Mammary epithelial cell (primary cell): Measurements from ENCODE around the gene TTC9B.

Experiments
- CTCF ChIP-seq, 2 donors: IDR thresholded peaks in 1 of 2; conservative IDR thresholded peaks in 1 of 2; 2 replicates each; pipeline ENCODE4 v1.5.1; 2011 to 2012; ENCODE audit warnings: inconsistent platforms in 2 of 2, low read length in 2 of 2, mild to moderate bottlenecking in 2 of 2, control low read depth in 1 of 2, low read depth in 1 of 2; ENCODE audit not compliant: insufficient read depth in 1 of 2; ENCODE audit errors: extremely low read depth in 1 of 2
- EZH2 ChIP-seq: IDR thresholded peaks from 2 replicates; pipeline ENCODE4 v1.6.1; 2012; ENCODE audit warnings: low read length, inconsistent platforms, borderline replicate concordance

- no peak for TF ChIP-seq CTCF (conservative IDR thresholded peaks at IDR 0.05 in 1 of 2, IDR thresholded peaks at IDR 0.05 in 1 of 2; ENCODE audit: extremely low read depth in 1 of 2, insufficient read depth in 1 of 2, low read depth in 1 of 2, low read length in 2 of 2)
- no peak for TF ChIP-seq EZH2
These were observed 2.5 kb upstream of the TTC9B start for GRCh38 chr19:40220674-40221073.
